Heart left ventricle (tissue), 16 donors: ENCODE results near the gene ABL1. TPM values are rescaled to one million over a fixed set of nuclear protein-coding genes. Genes with fewer than 3 reads are reported as not detected.

ENCODE experiments used
- ATAC-seq, 4 donors: fragments of 200-7000 bp; cut with Tn5 transposase; one replicate each; pipeline ENCODE4 v1.9.1; 2020 to 2022; ENCODE audit warnings: moderate library complexity in 4 of 4, mild to moderate bottlenecking in 3 of 4, moderate number of reproducible peaks in 1 of 4
- DNase-seq, 5 donors: peaks; one replicate each; pipeline ENCODE4 v3.0.0-alpha.2; 2020
- H3K27ac ChIP-seq, 12 donors: fragments of 200-600 bp; sonication (generic) in 4 of 12; one replicate each; pipeline versions ENCODE4 v1.5.0 to v1.8.0; 2016 to 2022; ENCODE audit warnings: mild to moderate bottlenecking in 2 of 12
- H3K27me3 ChIP-seq, 9 donors: fragments of 200-600 bp; sonication (generic) in 2 of 9; one replicate each; pipeline versions ENCODE4 v1.5.1 to v1.8.0; 2016 to 2022; ENCODE audit warnings: mild to moderate bottlenecking in 3 of 9
- H3K36me3 ChIP-seq, 9 donors: fragments of 200-600 bp; sonication (generic) in 2 of 9; one replicate each; pipeline versions ENCODE4 v1.5.0 to v1.8.0; 2018 to 2022; ENCODE audit warnings: mild to moderate bottlenecking in 2 of 9
- H3K4me1 ChIP-seq, 12 donors: fragments of 200-600 bp; sonication (generic) in 4 of 12; one replicate each; pipeline versions ENCODE4 v1.5.0 to v1.8.0; 2016 to 2022; ENCODE audit warnings: mild to moderate bottlenecking in 3 of 12
- H3K4me3 ChIP-seq, 12 donors: fragments of 200-600 bp; sonication (generic) in 4 of 12; one replicate each; pipeline versions ENCODE4 v1.5.0 to v1.8.0; 2017 to 2022; ENCODE audit warnings: mild to moderate bottlenecking in 9 of 12, moderate library complexity in 4 of 12
- H3K9me3 ChIP-seq, 12 donors: fragments of 200-600 bp; sonication (generic) in 4 of 12; one replicate each; pipeline versions ENCODE4 v1.5.0 to v1.8.0; 2016 to 2022; ENCODE audit warnings: mild to moderate bottlenecking in 1 of 12
- CTCF ChIP-seq, 12 donors: fragments of 200-600 bp; sonication (generic) in 4 of 12; IDR thresholded peaks; one replicate each; pipeline versions ENCODE4 v1.5.0 to v1.8.0; 2018 to 2022; ENCODE audit warnings: antibody characterized with exemption in 12 of 12, mild to moderate bottlenecking in 5 of 12
- POLR2A ChIP-seq, 2 donors: fragments of 450-650 bp; IDR thresholded peaks; one replicate each; pipeline ENCODE4 v1.6.1; 2017; ENCODE audit warnings: antibody characterized with exemption in 2 of 2, mild to moderate bottlenecking in 2 of 2, moderate library complexity in 2 of 2
- WGBS, 4 donors: extraction: QIAGEN DNeasy Blood & Tissue Kit in 2 of 4; methylation state at CpG; one replicate each; pipeline versions ENCODE4 v1.1.5 to v1.1.7; 2013 to 2018; 5-methylcytosine and 5-hydroxymethylcytosine counted together
- intact Hi-C, 10 donors: fragments of 100-400 bp; cut with DNase I; formaldehyde crosslinking; loops; one replicate each; pipeline versions ENCODE4 v1.11.1 to v1.14.2; 2022
- polyA plus RNA-seq, 2 donors: library from polyadenylated mRNA; stranded (reverse); fragments of 200-250 nt; gene quantifications; one replicate each; pipeline ENCODE4 v1.2.3, GENCODE V29; 2013
- total RNA-seq, 9 donors: library from RNA; depleted of rRNA in 2 of 9; stranded (reverse); fragments of >200 nt in 2 of 9; fragmentation: NEBNext Ultra II Directional in 3 of 9; extraction: Animal tissue kit (Norgen Biotek cat#: 25700) in 3 of 9; gene quantifications; one replicate each; pipeline versions ENCODE4 v1.1.0 to v1.2.4, GENCODE V29; 2016 to 2023
- donor health status: ischemic (EF 13 %, LVEDD 7.1; RV severe dilation, severe dysfunction).
- donor health status: healthy with polysubstance abuse.
- donor health status: DM: no; HTN: yes; CAD: no.
- donor health status: DM: no; HTN: no; CAD: no.
- donor health status: ischemic (EF 25% LVEDD 6.9; RV normal size, moderate dysfunction).
- donor health status: ischemic (EF 25% LVEDD 5.7; RV mildly dilated, moderate dysfunction).
- donor health status: healthy.
- donor health status: DM: yes; HTN: yes; CAD: no.
- donor health status: ischemic (EF 35%, LVEDD 5.7; RV mildly dilated, moderate dysfunction).
- donor health status: nonischemic (EF 11% LVEDD 7.7; RV severe dilation, severe dysfunction).
- donor health status: DM: yes; HTN: yes; CAD: no.
- donor health status: PGD.
- donor health status: ischemic (EF 29% LVEDD 5.4; RV normal size, mild dysfunction).
- donor health status: nonischemic (EF 23%, LVEDD 6.1; RV moderate dilation, normal function).

The ABL1 gene
- total and polyA plus RNA-seq, 11 donors, result 13.2 to 49.8 (median 33.8) TPM

DNA sequence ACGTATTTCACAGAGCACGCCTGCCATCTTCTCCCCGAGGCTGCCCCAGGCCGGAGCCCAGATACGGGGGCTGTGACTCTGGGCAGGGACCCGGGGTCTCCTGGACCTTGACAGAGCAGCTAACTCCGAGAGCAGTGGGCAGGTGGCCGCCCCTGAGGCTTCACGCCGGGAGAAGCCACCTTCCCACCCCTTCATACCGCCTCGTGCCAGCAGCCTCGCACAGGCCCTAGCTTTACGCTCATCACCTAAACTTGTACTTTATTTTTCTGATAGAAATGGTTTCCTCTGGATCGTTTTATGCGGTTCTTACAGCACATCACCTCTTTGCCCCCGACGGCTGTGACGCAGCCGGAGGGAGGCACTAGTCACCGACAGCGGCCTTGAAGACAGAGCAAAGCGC is 51.9 kb downstream of the ABL1 start:
- Histone ChIP-seq H3K27me3 (no peaks in the 10 kb centered on the region), H3K36me3 (peaks cover 0 to 96% (median 89%) of the 10 kb centered on the region in 9 donors), H3K4me3 (no peak overlapping the region), H3K27ac (peak overlapping the region in 1 of 12 donors; percentile 26), H3K9me3 (no peaks in the 10 kb centered on the region), H3K4me1 (no peaks in the 10 kb centered on the region)
- no peak for ATAC-seq
- peak in 2 of 5 donors; percentile 21 to 39 for DNase-seq
- intact Hi-C loops, result no loop called here
- TF ChIP-seq CTCF (IDR thresholded peaks at IDR 0.05), result no peak
- no peak for TF ChIP-seq POLR2A (IDR thresholded peaks at IDR 0.05)
- WGBS, 4 donors, result 93 to 97% (median 95%) methylated on average over 23 of the region's 23 CpGs

DNA sequence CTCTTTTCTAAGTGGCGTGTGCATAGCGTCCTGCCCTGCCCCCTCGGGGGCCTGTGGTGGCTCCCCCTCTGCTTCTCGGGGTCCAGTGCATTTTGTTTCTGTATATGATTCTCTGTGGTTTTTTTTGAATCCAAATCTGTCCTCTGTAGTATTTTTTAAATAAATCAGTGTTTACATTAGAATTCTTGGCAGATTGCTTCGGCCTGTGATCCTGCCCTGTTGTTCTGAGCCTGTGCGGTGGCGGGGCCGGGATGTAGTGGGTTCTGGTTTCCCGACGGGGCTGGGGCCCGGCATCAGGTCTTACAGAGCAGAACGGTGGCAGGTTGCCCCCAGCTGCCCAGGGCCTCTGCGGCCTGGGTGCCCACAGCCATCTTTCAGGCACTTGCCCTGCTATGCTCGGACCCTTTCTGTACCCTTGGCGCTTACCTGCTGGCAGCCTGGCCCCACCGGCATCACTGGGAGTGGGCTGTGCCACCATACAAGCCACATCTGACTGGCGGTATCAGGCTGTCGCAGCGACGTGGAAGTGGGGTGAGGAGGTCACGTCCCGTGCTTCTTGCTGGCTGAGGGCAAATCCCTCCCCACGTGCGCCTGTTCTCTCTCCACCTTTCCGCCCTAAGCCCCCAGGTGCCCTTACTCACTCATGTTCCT is 52.6 kb downstream of the ABL1 start:
- WGBS, 4 donors, result 84 to 92% (median 91%) methylated on average over 23 to 25 of the region's 25 CpGs
- DNase-seq (peak in 2 of 5 donors; percentile 19 to 46), ATAC-seq (no peak)
- no peaks in the 10 kb centered on the region for H3K9me3 ChIP-seq
- peaks cover 0 to 95% (median 89%) of the 10 kb centered on the region in 9 donors for H3K36me3 ChIP-seq
- H3K27me3 ChIP-seq, result no peaks in the 10 kb centered on the region
- intact Hi-C loops, result no loop called here
- H3K4me3 ChIP-seq, result no peak overlapping the region
- no peak overlapping the region for H3K27ac ChIP-seq
- H3K4me1 ChIP-seq, result peaks cover 0 to 6% (median 0%) of the 10 kb centered on the region in 12 donors
- TF ChIP-seq POLR2A (IDR thresholded peaks at IDR 0.05) (no peak), CTCF (IDR thresholded peaks at IDR 0.05) (no peak)

DNA sequence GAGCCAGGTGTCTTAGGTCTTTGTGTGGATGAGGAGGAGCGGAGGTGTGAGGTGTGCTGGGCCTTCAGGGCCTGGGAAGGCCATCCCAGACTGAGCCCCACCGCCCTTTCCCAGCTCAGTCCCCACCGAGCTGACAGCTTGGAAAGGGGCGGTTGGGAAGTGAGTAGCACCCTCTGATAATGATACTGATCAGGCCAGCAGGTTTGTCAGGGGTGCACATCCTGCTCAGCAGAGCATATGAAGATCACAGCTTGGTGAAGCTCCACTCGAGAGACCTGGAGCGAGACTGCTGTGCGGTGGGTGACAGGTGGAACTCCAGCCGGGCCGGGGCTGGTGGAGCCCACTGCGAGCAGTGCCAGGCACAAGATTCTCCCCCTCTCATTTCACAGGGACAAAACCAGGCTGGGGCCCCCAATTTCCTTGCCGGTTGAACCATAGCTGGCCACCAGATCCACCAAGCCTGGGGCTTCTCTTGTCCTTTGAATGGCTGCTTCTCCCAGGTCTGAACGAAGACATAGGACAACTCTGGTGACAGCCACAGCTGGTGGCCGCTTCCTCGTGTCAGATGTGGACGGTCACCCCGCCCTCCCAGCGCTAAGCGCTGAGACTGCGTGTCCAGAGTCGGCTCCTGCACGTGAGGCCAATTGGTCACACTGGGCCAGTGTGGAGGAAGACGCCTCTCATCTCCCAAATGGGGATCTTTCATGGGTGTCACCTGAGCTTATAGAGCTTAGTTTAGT is 53.3 kb downstream of the ABL1 start:
- intact Hi-C loops, result no loop called here
- WGBS, 4 donors, result 81 to 91% (median 89%) methylated on average over 21 to 22 of the region's 22 CpGs
- TF ChIP-seq CTCF (IDR thresholded peaks at IDR 0.05), result no peak
- no peak for TF ChIP-seq POLR2A (IDR thresholded peaks at IDR 0.05)
- Histone ChIP-seq H3K4me3 (no peak overlapping the region), H3K4me1 (peaks cover 0 to 11% (median 0%) of the 10 kb centered on the region in 12 donors), H3K36me3 (peaks cover 0 to 94% (median 84%) of the 10 kb centered on the region in 9 donors), H3K9me3 (no peaks in the 10 kb centered on the region), H3K27me3 (no peaks in the 10 kb centered on the region), H3K27ac (no peak overlapping the region)
- ATAC-seq (no peak), DNase-seq (peak in 2 of 5 donors; percentile 10 to 40)

GRCh38 chr9:130890124-130890523 is 55.1 kb downstream of the ABL1 start:
- H3K4me1 ChIP-seq, result peaks cover 0 to 27% (median 14%) of the 10 kb centered on the region in 12 donors
- DNase-seq (no peak), ATAC-seq (no peak)
- intact Hi-C loops, result no loop called here
- no peaks in the 10 kb centered on the region for H3K27me3 ChIP-seq
- 74 to 87% (median 82%) methylated on average over 9 of the region's 9 CpGs for WGBS, 4 donors
- H3K9me3 ChIP-seq, result no peaks in the 10 kb centered on the region
- H3K4me3 ChIP-seq, result no peak overlapping the region
- TF ChIP-seq POLR2A (IDR thresholded peaks at IDR 0.05) (no peak), CTCF (IDR thresholded peaks at IDR 0.05) (no peak)
- H3K27ac ChIP-seq, result no peak overlapping the region
- H3K36me3 ChIP-seq, result peaks cover 0 to 76% (median 66%) of the 10 kb centered on the region in 9 donors
